SIG-M5 treated with dmso at 0.1 percent for 504 hours (cell line): ENCODE data around the gene EVA1C.
"Not testable (repeated sequence)": the region's sequence is repeated elsewhere in the genome, so short reads cannot be mapped to it uniquely, and the experiment has no call there.

Source experiments
- DNase-seq: peaks from one replicate; lab custom pipeline; 2025; ENCODE audit not compliant: unreplicated experiment; lab: John Stamatoyannopoulos, UW

Gene EVA1C

GRCh38 chr21:32412162-32413014, at the start of gene EVA1C:
EVA1C (plus strand) TSS chr21:32412706; CDS start chr21:32412854, 148 bp downstream.
- no peak for DNase-seq

GRCh38 chr21:32364387-32364786, 48.1 kb upstream of the EVA1C start:
- no peak for DNase-seq

- no peak for DNase-seq
Observed at GRCh38 chr21:32364796-32365195, 47.7 kb upstream of the EVA1C start.

- no peak for DNase-seq
Observed at GRCh38 chr21:32366191-32366590, 46.3 kb upstream of the EVA1C start.

GRCh38 chr21:32367158-32367557, 45.3 kb upstream of the EVA1C start:
- no peak for DNase-seq

- DNase-seq, result no peak
Observed at GRCh38 chr21:32368386-32368785, 44.1 kb upstream of the EVA1C start.

GRCh38 chr21:32368961-32369360, 43.5 kb upstream of the EVA1C start:
- DNase-seq, result not testable (repeated sequence)

- DNase-seq, result no peak
Observed at GRCh38 chr21:32370998-32371766, 41.3 kb upstream of the EVA1C start.

GRCh38 chr21:32371913-32372314, 40.6 kb upstream of the EVA1C start:
- DNase-seq, result peak; percentile 74

GRCh38 chr21:32372755-32373154, 39.8 kb upstream of the EVA1C start:
- DNase-seq, result no peak

- no peak for DNase-seq
Observed at GRCh38 chr21:32377506-32377905, 35.0 kb upstream of the EVA1C start.

- DNase-seq, result no peak
Observed at GRCh38 chr21:32377991-32378390, 34.5 kb upstream of the EVA1C start.

- DNase-seq, result no peak
Observed at GRCh38 chr21:32378956-32379355, 33.5 kb upstream of the EVA1C start.

- no peak for DNase-seq
Observed at GRCh38 chr21:32380940-32381339, 31.6 kb upstream of the EVA1C start.

GRCh38 chr21:32381571-32381970, 30.9 kb upstream of the EVA1C start:
- DNase-seq, result no peak

GRCh38 chr21:32382108-32382644, 30.3 kb upstream of the EVA1C start:
- no peak for DNase-seq

GRCh38 chr21:32383812-32384211, 28.7 kb upstream of the EVA1C start:
- no peak for DNase-seq

- no peak for DNase-seq
Observed at GRCh38 chr21:32386195-32386870, 26.2 kb upstream of the EVA1C start.

- DNase-seq, result no peak
Observed at GRCh38 chr21:32387151-32387550, 25.4 kb upstream of the EVA1C start.

- DNase-seq, result no peak
Observed at GRCh38 chr21:32388306-32388705, 24.2 kb upstream of the EVA1C start.

GRCh38 chr21:32389337-32390015, 23.0 kb upstream of the EVA1C start:
- DNase-seq, result no peak
